NCI-H774 (cell line): ENCODE results near the gene MAPKBP1.

Experiments used
- DNase-seq: peaks from one replicate; lab custom pipeline; 2025; lab: John Stamatoyannopoulos, UW

MAPKBP1 gene

GRCh38 chr15:41788262-41788661, 14.0 kb downstream of the MAPKBP1 start:
- DNase-seq: no peak

- DNase-seq: no peak
Measured at GRCh38 chr15:41789236-41789635, 15.0 kb downstream of the MAPKBP1 start.

GRCh38 chr15:41789662-41790061, 15.4 kb downstream of the MAPKBP1 start:
- no peak for DNase-seq

- DNase-seq: no peak
Measured at GRCh38 chr15:41790169-41790568, 15.9 kb downstream of the MAPKBP1 start.

- no peak for DNase-seq
Measured at GRCh38 chr15:41790756-41791546, 16.7 kb downstream of the MAPKBP1 start.

GRCh38 chr15:41791547-41791937, 17.3 kb downstream of the MAPKBP1 start:
- DNase-seq: no peak

GRCh38 chr15:41792000-41792637, 17.8 kb downstream of the MAPKBP1 start:
- no peak for DNase-seq

GRCh38 chr15:41794081-41794480, 19.8 kb downstream of the MAPKBP1 start:
- no peak for DNase-seq

GRCh38 chr15:41795996-41796856, 21.9 kb downstream of the MAPKBP1 start:
- no peak for DNase-seq

- DNase-seq: no peak
Measured at GRCh38 chr15:41797201-41797944, 23.1 kb downstream of the MAPKBP1 start.

- no peak for DNase-seq
Measured at GRCh38 chr15:41798607-41799487, 24.6 kb downstream of the MAPKBP1 start.

GRCh38 chr15:41799488-41799805, 25.2 kb downstream of the MAPKBP1 start:
- no peak for DNase-seq

GRCh38 chr15:41801185-41801584, 26.9 kb downstream of the MAPKBP1 start:
- DNase-seq: no peak

GRCh38 chr15:41801850-41802455, 27.7 kb downstream of the MAPKBP1 start:
- no peak for DNase-seq

GRCh38 chr15:41804361-41804760, 30.1 kb downstream of the MAPKBP1 start:
- no peak for DNase-seq

GRCh38 chr15:41804916-41805666, 30.8 kb downstream of the MAPKBP1 start:
- DNase-seq: no peak

- no peak for DNase-seq
Measured at GRCh38 chr15:41805711-41806110, 31.4 kb downstream of the MAPKBP1 start.

GRCh38 chr15:41806291-41807181, 32.3 kb downstream of the MAPKBP1 start:
- no peak for DNase-seq

- DNase-seq: no peak
Measured at GRCh38 chr15:41809121-41809520, 34.8 kb downstream of the MAPKBP1 start.
